ENCODE results near the gene WDSUB1.
A peak's percentile ranks its signal among the peaks of the same experiment; 100 is the strongest.

The WDSUB1 gene

DNA sequence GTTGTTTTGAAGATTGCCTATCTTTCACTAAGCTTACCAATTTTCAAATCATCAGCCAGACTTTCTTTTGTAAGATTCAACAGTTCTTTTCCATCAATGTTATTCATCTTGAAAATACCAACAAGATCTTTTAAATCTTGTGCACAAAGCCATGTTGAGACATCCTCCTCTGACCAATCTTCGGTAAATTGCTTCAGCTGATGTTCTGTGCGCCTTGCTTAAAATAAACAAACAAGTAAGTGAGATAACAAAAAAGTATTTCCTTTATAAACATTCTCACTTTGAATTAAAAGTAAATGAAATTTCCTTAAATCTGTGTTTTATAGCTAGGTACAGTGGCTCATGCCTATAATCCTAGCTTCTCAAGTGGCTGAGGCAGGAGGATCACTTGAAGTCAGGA is 30.3 kb downstream of the WDSUB1 start:
- TF ChIP-seq, protein P1, sequence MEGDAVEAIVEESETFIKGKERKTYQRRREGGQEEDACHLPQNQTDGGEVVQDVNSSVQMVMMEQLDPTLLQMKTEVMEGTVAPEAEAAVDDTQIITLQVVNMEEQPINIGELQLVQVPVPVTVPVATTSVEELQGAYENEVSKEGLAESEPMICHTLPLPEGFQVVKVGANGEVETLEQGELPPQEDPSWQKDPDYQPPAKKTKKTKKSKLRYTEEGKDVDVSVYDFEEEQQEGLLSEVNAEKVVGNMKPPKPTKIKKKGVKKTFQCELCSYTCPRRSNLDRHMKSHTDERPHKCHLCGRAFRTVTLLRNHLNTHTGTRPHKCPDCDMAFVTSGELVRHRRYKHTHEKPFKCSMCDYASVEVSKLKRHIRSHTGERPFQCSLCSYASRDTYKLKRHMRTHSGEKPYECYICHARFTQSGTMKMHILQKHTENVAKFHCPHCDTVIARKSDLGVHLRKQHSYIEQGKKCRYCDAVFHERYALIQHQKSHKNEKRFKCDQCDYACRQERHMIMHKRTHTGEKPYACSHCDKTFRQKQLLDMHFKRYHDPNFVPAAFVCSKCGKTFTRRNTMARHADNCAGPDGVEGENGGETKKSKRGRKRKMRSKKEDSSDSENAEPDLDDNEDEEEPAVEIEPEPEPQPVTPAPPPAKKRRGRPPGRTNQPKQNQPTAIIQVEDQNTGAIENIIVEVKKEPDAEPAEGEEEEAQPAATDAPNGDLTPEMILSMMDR (IDR thresholded peaks at IDR 0.05; ENCODE audit: extremely low read depth, insufficient read depth, missing control alignments), result no peak
- DNase-seq (ENCODE audit: low spot score), result no peak
- in situ Hi-C loops (cut with MboI; ENCODE audit: low pct_unique_long_range_greater_than_20kb, low sequenced_read_pairs, unreplicated experiment), result no loop called here

DNA sequence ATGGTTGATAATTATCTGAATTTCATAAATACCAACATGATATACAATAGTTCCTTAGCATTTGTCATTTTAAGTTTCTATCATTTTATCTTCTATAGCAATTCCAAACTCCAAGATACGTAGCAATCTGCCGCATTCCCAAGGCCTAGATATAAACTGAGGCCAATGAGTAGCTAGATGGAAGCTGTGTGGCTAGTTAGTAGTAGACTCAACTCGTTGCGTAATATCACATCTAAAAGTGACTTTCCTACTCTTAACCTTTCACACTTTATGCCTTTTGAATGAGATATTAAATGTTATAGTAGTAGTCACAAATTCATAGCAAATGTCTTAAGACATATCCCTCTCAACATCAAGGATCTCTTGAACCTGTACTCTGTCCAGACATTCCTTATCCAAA is 33.6 kb downstream of the WDSUB1 start:
- in situ Hi-C loops (cut with MboI; ENCODE audit: low pct_unique_long_range_greater_than_20kb, low sequenced_read_pairs, unreplicated experiment), result no loop called here
- TF ChIP-seq, protein P1 (IDR thresholded peaks at IDR 0.05; ENCODE audit: extremely low read depth, insufficient read depth, missing control alignments), result no peak
- DNase-seq (ENCODE audit: low spot score), result no peak

DNA sequence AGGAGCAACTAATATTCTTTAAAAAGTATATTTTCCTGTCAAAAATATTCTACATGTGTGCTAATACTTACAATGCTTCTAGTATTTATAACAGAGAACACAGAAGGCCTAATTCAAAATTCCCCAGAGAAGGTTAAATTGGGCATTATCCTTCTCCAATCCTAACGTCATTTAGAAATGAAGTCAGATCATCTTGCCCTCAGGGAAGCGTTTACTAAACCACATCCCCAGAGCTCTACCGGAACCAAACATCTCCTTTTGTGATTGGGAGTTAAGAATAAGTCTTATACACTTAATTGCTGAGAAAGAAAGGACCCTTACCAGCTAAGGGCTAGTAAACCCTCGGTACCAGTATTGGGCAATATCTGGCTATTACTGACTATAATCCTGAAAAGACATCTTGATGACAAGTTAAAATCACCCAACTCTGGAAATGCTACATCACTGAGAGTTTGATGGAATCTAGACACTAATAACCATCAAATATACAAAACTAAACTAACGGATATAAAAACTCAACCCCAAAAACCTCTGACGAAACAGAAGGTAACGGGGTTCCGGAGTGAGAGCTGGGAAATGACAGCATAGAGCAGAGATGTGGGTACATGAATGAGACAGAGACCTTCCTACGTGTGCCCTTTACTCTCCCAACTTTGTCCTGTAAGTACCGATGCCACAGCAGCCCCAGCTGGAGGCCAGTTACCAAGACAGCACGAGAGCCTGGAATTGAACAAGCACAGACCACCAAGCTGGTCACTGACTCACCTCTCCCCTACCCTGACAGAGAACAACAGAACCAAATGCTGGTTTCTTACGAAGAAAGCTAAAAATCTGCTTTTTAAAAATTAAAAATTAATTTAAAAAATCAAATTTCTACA is 35.0 kb downstream of the WDSUB1 start:
- TF ChIP-seq, protein P1 (IDR thresholded peaks at IDR 0.05; ENCODE audit: extremely low read depth, insufficient read depth, missing control alignments), result no peak
- in situ Hi-C loops (cut with MboI; ENCODE audit: low pct_unique_long_range_greater_than_20kb, low sequenced_read_pairs, unreplicated experiment), result no loop called here
- no peak for DNase-seq (ENCODE audit: low spot score)

DNA sequence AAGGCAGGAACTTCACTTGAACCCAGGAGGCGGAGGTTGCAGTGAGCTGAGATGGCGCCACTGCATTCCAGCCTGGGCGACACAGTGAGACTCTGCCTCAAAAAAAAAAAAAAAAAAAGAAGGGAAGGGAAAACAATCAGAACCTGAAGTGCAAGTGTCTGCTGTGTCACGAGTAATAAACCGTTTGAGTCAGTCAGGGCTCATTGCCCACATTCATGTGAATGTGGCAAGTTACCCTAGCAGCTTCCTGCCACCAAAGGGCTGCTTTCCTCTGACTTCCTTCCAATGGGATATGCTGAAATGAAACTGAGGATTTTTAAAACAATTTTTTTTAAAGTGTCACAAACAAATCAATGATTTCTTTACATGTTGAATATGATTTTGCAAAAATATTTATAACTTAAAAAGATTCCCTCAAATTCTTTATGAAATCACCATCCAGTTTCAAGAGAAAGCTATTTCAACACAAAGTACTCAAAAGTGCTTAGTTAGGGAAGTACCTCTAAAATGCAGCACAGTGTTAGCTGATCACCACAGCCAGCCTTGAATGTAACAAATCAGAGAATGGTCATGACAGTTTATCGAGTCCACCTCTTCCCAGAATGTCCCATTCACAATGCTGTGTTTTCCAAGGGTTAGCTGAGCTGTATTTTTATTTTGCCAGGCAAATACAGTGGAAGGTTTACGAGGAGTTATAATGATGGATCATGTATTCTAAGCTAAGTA is 36.4 kb downstream of the WDSUB1 start:
- TF ChIP-seq, protein P1 (IDR thresholded peaks at IDR 0.05; ENCODE audit: extremely low read depth, insufficient read depth, missing control alignments), result no peak
- in situ Hi-C loops (cut with MboI; ENCODE audit: low pct_unique_long_range_greater_than_20kb, low sequenced_read_pairs, unreplicated experiment), result no loop called here
- peak; percentile 26 for DNase-seq (ENCODE audit: low spot score)

DNA sequence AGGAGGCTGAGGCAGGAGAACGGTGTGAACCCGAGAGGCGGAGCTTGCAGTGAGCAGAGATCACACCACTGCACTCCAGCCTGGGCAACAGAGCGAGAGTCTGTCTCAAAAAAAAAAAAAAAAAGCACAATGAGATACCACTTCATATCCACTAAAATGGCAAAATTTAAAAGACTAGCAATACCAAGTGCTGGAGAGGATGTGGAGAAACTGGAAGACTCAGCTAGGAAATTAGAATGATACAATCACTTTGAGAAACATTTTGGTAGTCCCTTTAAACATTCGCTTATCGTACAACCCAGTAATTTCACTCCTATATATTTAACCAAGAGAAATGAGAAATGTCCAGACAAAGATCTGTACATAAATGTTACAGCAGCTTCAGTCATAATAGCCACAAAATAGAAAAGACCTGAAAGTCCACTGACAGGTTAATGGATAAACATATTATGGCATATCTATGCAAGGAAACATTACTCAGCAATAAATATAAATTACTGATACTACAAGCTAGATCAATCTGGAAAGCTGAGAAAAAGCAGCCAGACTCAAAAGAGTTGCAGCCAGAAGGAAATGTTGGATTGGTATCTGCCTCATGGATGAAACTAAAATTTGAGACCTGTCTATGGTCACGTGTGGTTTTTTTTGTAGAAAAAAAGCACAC is 40.0 kb downstream of the WDSUB1 start:
- TF ChIP-seq, protein P1 (IDR thresholded peaks at IDR 0.05; ENCODE audit: extremely low read depth, insufficient read depth, missing control alignments), result no peak
- in situ Hi-C loops (cut with MboI; ENCODE audit: low pct_unique_long_range_greater_than_20kb, low sequenced_read_pairs, unreplicated experiment), result no loop called here
- DNase-seq (ENCODE audit: low spot score), result no peak

DNA sequence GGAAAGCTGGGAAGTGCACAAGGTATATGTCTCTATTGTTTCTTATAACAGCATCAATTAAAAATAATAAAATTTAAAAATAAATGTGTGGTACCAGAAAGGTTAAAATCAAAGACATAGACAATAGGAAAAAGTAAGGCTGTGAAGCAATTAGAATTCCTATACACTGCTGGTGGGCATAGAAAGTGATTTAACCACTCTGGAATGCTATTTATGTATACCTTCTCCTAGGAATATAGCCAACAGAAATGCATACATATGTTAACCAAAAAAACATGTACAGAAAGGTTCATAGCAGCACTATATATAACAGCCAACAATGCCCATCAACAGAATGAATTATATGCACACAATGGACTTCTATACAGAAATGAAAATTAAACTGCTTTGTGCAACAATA is 43.0 kb downstream of the WDSUB1 start:
- in situ Hi-C loops (cut with MboI; ENCODE audit: low pct_unique_long_range_greater_than_20kb, low sequenced_read_pairs, unreplicated experiment), result no loop called here

More for the DNA sequence above, 43.0 kb downstream of the WDSUB1 start:
- DNase-seq (ENCODE audit: low spot score), result no peak
- TF ChIP-seq, protein P1 (IDR thresholded peaks at IDR 0.05; ENCODE audit: extremely low read depth, insufficient read depth, missing control alignments), result no peak

All from GM13977 (cell line).